GM23248 (cell line): ENCODE measurements around the gene CATSPER4. TPM values are rescaled to one million over a fixed set of nuclear protein-coding genes. Genes with fewer than 3 reads are reported as not detected.
A peak's percentile ranks its signal among the peaks of the same experiment; 100 is the strongest.

Experiments
- DNase-seq: peaks from one replicate; pipeline ENCODE4 v3.0.0-alpha.2; 2015
- H2AFZ ChIP-seq: fragments of 200-600 bp; sonication (generic); 2 replicates; pipeline ENCODE4 v1.6.1; 2016; ENCODE audit warnings: antibody characterized with exemption
- H3F3A ChIP-seq: fragments of 200-600 bp; sonication (generic); 2 replicates; pipeline ENCODE4 v1.6.1; 2016; ENCODE audit warnings: mild to moderate bottlenecking, antibody characterized with exemption, mixed run types; ENCODE audit not compliant: insufficient read depth
- H3K27ac ChIP-seq: fragments of 200-600 bp; sonication (generic); 2 replicates; pipeline ENCODE4 v1.5.1; 2016; ENCODE audit warnings: mild to moderate bottlenecking
- H3K27me3 ChIP-seq: fragments of 200-600 bp; sonication (generic); replicated peaks from 2 replicates; pipeline ENCODE4 v1.6.1; 2016; ENCODE audit warnings: mild to moderate bottlenecking; ENCODE audit not compliant: insufficient read depth
- H3K36me3 ChIP-seq: fragments of 200-600 bp; sonication (generic); 2 replicates; pipeline ENCODE4 v1.6.1; 2016; ENCODE audit warnings: low read depth, mild to moderate bottlenecking
- H3K4me1 ChIP-seq: fragments of 200-600 bp; sonication (generic); 2 replicates; pipeline ENCODE4 v1.6.1; 2016; ENCODE audit warnings: mild to moderate bottlenecking; ENCODE audit not compliant: insufficient read depth
- H3K4me2 ChIP-seq: fragments of 200-600 bp; sonication (generic); one replicate; pipeline ENCODE4 v1.6.1; 2016; ENCODE audit warnings: mild to moderate bottlenecking; ENCODE audit not compliant: unreplicated experiment
- H3K4me3 ChIP-seq: fragments of 200-600 bp; sonication (generic); 2 replicates; pipeline ENCODE4 v1.5.1; 2016; ENCODE audit warnings: mild to moderate bottlenecking
- H3K79me2 ChIP-seq: fragments of 200-600 bp; sonication (generic); 2 replicates; pipeline ENCODE4 v1.6.1; 2016; ENCODE audit warnings: mild to moderate bottlenecking; ENCODE audit not compliant: insufficient read depth
- H3K9ac ChIP-seq: fragments of 200-600 bp; sonication (generic); 2 replicates; pipeline ENCODE4 v1.6.1; 2016; ENCODE audit warnings: mild to moderate bottlenecking
- H3K9me2 ChIP-seq: fragments of 200-600 bp; sonication (generic); 2 replicates; pipeline ENCODE4 v1.6.1; 2016; ENCODE audit warnings: mixed run types, mild to moderate bottlenecking, moderate library complexity; ENCODE audit not compliant: insufficient read depth
- H3K9me3 ChIP-seq: fragments of 200-600 bp; sonication (generic); one replicate; pipeline ENCODE4 v1.6.1; 2017; ENCODE audit warnings: low read depth
- H4K20me1 ChIP-seq: fragments of 200-600 bp; sonication (generic); 2 replicates; pipeline ENCODE4 v1.6.0; 2016; ENCODE audit not compliant: insufficient read depth
- EZH2 ChIP-seq: fragments of 200-600 bp; sonication (generic); IDR thresholded peaks from 2 replicates; pipeline ENCODE4 v1.6.1; 2018; ENCODE audit warnings: antibody characterized with exemption, mild to moderate bottlenecking; ENCODE audit not compliant: insufficient read depth, poor library complexity, severe bottlenecking
- EZH2phosphoT487 ChIP-seq: fragments of 200-600 bp; sonication (generic); IDR thresholded peaks from 2 replicates; pipeline ENCODE4 v1.6.1; 2018; ENCODE audit warnings: antibody characterized with exemption, moderate library complexity, mild to moderate bottlenecking, low read depth; ENCODE audit not compliant: insufficient read depth
- WGBS, 2 experiments: methylation state at CpG; one replicate each; pipeline ENCODE4 v1.1.6; 2015 to 2017; ENCODE audit warnings: low lambda C conversion rate in 2 of 2, low coverage in 1 of 2; ENCODE audit errors: missing lambda C conversion rate in 2 of 2; 5-methylcytosine and 5-hydroxymethylcytosine counted together
- in situ Hi-C: fragments of 300-500 bp; cut with MboI; formaldehyde crosslinking; loops from 2 replicates; pipeline ENCODE4 v1.15.0; 2020
- polyA plus RNA-seq: library from polyadenylated mRNA; unstranded; fragments of >200 nt; fragmentation: Nextera tagmentation; extraction: Ambion mirVana; gene quantifications from 2 replicates; pipeline ENCODE4 v1.2.1, GENCODE V29; 2016
- total RNA-seq: library from RNA; depleted of rRNA; stranded (reverse); fragments of >200 nt; shearing (Covaris generic); gene quantifications from 2 replicates; pipeline ENCODE4 v1.2.3, GENCODE V29; 2014

CATSPER4 gene
- total and polyA plus RNA-seq, 2 experiments from 2014 or later = not detected

DNA sequence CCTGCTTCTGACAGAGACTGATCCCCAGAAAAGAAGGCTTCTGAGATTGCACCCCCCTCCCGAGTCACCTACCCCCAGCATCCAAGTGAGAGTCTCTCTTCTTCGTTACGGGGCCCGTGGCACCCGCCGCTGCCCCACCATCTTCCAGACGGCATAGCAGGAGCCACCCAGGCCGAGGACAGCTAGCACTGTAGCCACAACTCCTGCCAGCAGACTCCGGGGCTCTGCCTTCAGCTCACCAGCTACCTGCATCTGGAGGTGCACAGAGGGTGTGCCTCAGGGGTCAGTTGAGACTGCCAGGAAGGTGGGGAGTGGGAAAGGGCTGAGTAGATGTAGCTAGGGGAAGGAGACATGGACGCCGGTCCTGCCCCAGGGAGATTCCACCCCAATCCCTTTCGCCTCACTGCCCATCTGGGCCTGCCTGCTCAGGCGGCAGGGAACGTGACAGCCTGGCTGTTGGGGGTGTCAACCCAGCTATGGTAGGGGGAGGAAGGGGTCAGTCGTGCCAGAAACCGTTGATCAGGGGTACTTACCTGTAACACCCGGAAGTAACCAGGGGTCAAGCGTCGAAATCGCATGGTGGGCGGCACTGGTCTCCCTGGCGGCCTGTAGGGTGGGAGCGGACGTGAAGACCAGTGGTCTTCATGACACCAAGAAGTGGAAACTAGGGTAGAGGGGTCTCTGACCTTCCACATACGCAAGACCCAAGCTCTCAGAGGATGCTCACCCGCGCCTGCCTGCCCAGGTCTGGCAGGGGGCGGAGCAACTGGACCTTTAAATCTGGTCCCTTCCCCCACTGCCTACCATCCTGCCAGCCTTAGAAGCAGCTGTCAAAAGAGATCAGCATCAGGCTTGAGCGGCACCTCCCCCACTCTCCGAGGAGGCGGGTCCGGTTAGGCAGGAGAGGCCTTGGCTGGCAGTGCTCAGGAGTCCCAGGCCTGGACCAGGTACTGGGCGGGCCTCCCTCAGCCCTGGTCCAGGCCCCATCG is 19.0 kb upstream of the CATSPER4 start, which contains the start of gene ZNF593OS:
Gene ZNF593OS (minus strand): TSS at position 749 of the 989 bp plus-strand sequence. CDS start 171 bp downstream, at position 578.
- Histone ChIP-seq H3F3A (no peaks in the 10 kb centered on the region), H3K36me3 (no peaks in the 10 kb centered on the region), H4K20me1 (no peaks in the 10 kb centered on the region), H3K4me2 (peak within 1 kb of the TSS; percentile 98), H2AFZ (no peak within 1 kb of the TSS), H3K4me1 (no peaks in the 10 kb centered on the region), H3K9ac (no peak within 1 kb of the TSS), H3K4me3 (peak within 1 kb of the TSS; percentile 96), H3K9me2 (no peaks in the 10 kb centered on the region), H3K79me2 (peaks cover 14% of the 10 kb centered on the region; the same call in 1 of the 2 replicates), H3K27ac (no peak within 1 kb of the TSS), H3K27me3 (no peaks in the 10 kb centered on the region), H3K9me3 (no peaks in the 10 kb centered on the region)
- no peak for TF ChIP-seq EZH2
- no peak for TF ChIP-seq EZH2phosphoT487
- no peak for DNase-seq
- 95 to 96% methylated on average over 34 of the region's 34 CpGs for WGBS, 2 experiments
- in situ Hi-C loops = no loop called here

DNA sequence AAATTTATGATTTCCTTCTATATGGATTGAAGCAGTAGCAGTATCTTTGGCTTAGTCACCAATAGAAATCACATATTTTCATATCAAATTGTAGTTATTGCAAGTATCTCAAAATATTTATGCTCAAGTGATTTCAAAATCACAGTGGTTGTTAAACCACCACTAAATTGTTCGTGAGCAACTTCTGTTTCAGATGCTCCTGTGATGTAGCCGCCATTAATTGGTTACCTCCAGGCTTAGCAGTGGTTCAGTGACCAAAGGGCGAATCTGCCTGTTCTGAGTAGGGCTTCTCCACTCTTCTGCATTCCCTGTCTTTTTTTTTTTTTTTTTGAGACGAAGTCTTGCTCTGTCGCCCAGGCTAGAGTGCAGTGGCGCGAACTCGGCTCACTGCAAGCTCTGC is 15.1 kb upstream of the CATSPER4 start:
- Histone ChIP-seq H3K4me2 (no peak overlapping the region), H3K27me3 (no peaks in the 10 kb centered on the region), H3K9me3 (no peaks in the 10 kb centered on the region), H3K9me2 (no peaks in the 10 kb centered on the region), H3F3A (no peaks in the 10 kb centered on the region), H3K4me3 (no peak overlapping the region), H2AFZ (no peak overlapping the region), H3K36me3 (no peaks in the 10 kb centered on the region), H4K20me1 (no peaks in the 10 kb centered on the region), H3K27ac (no peak overlapping the region), H3K9ac (no peak overlapping the region), H3K4me1 (no peaks in the 10 kb centered on the region), H3K79me2 (peaks cover 9% of the 10 kb centered on the region; the same call in 1 of the 2 replicates)
- DNase-seq = no peak
- in situ Hi-C loops = no loop called here
- no peak for TF ChIP-seq EZH2
- TF ChIP-seq EZH2phosphoT487 = no peak
- WGBS, 2 experiments = 90 to 92% methylated on average over 7 to 8 of the region's 8 CpGs

DNA sequence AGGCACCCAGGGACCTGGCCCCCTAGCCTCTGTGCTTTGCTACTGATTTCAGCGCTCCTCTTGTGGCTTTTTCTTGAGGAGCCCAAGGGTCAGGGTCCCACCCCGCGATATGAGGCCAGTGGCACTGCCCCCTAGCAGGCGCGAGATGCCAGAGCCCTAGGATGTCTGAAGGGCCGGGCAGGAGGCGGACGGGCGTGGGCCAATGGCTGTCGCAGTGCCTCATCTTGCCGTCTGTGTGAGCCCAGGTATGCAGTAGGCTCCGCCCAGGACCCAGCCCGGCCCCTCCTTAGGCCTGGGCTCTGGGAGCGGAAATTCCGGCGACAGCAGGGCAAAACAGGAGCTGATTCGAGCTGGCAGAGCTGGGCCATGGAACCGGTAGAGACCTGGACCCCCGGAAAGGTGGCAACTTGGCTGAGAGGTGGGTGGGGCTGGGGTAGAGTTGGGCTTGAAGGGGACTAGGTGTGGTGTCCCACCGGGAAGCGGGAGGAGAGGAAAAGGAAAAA is 13.2 kb upstream of the CATSPER4 start, which contains the start of gene CNKSR1:
Gene CNKSR1 (plus strand): TSS at position 310 of the 503 bp plus-strand sequence. CDS start 57 bp downstream, at position 367.
- no peak within 1 kb of the TSS for H3K9ac ChIP-seq
- WGBS, 2 experiments = 49 to 58% methylated on average over 13 to 21 of the region's 21 CpGs
- H3K9me3 ChIP-seq = no peaks in the 10 kb centered on the region
- no peaks in the 10 kb centered on the region for H3F3A ChIP-seq
- in situ Hi-C loops = no loop called here
- H3K27ac ChIP-seq = no peak within 1 kb of the TSS
- no peak within 1 kb of the TSS for H3K4me3 ChIP-seq
- TF ChIP-seq EZH2phosphoT487 = no peak
- TF ChIP-seq EZH2 = no peak
- H4K20me1 ChIP-seq = no peaks in the 10 kb centered on the region
- H3K36me3 ChIP-seq = no peaks in the 10 kb centered on the region
- H3K4me1 ChIP-seq = no peaks in the 10 kb centered on the region
- H3K9me2 ChIP-seq = no peaks in the 10 kb centered on the region
- H3K4me2 ChIP-seq = no peak within 1 kb of the TSS
- DNase-seq = no peak
- H3K27me3 ChIP-seq = no peaks in the 10 kb centered on the region
- no peaks in the 10 kb centered on the region for H3K79me2 ChIP-seq
- H2AFZ ChIP-seq = no peak within 1 kb of the TSS

DNA sequence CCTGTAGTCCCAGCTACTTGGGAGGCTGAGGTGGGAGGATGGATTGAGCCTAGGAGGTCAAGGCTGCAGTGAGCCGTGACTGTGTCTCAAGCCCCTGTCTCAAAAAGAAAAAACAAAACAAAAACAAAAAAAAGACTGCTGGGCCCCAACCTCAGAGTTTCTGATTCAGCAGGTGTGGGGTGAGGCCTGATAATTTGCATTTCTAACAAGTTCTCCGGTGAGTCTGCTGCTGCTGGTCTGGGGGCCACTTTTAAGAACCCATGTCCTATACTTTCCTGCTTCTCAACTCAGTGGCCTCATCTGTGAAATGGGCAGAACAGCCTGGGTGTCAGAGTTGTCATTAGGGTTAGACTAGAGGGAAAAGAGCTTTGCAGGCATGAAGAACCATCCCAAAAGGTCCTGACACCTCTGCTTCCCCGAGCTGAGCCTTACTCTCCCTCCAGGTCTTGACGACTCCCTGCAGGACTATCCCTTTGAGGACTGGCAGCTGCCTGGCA is 10.3 kb upstream of the CATSPER4 start:
- no peak overlapping the region for H3K4me3 ChIP-seq
- H4K20me1 ChIP-seq = no peaks in the 10 kb centered on the region
- H3K4me1 ChIP-seq = no peaks in the 10 kb centered on the region
- no peaks in the 10 kb centered on the region for H3K36me3 ChIP-seq
- whole genome bisulfite sequencing, 2 experiments = 41 to 72% methylated on average over 4 of the region's 4 CpGs
- H3K9me2 ChIP-seq = no peaks in the 10 kb centered on the region
- no peaks in the 10 kb centered on the region for H3K9me3 ChIP-seq
- TF ChIP-seq EZH2 (no peak), EZH2phosphoT487 (no peak)
- DNase-seq = no peak
- no peaks in the 10 kb centered on the region for H3F3A ChIP-seq
- no peak overlapping the region for H3K4me2 ChIP-seq
- H2AFZ ChIP-seq = no peak overlapping the region
- no peaks in the 10 kb centered on the region for H3K79me2 ChIP-seq
- no peak overlapping the region for H3K9ac ChIP-seq
- H3K27ac ChIP-seq = no peak overlapping the region
- H3K27me3 ChIP-seq = no peaks in the 10 kb centered on the region
- in situ Hi-C loops = no loop called here
